GM15510 (cell line): ENCODE data around the gene PTCHD4.

ENCODE experiments used
- POLR2A ChIP-seq: IDR thresholded peaks from 3 replicates; pipeline ENCODE4 v1.6.1; 2011; ENCODE audit warnings: borderline replicate concordance; ENCODE audit not compliant: insufficient read length; ENCODE audit errors: extremely low read depth

The PTCHD4 gene

DNA sequence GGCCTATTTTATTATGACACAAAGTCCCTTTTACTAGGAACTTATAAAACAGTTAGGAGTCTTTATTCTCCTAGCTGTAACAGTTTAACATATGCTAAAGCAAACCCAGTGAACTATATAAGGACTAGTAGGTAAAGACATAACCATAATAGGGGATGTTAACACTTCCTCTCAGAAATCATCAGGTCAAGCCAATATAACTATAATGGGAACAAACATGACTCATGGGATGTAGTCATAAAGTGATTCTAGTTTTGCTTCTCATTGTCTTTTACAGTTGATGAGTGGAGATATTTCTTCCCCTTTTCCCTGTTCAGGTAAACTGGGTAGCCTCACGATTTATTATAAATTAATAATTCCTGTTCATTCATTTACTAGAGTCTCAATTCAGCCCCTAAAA, 9.7 kb downstream of the PTCHD4 start:
- TF ChIP-seq POLR2A: no peak

DNA sequence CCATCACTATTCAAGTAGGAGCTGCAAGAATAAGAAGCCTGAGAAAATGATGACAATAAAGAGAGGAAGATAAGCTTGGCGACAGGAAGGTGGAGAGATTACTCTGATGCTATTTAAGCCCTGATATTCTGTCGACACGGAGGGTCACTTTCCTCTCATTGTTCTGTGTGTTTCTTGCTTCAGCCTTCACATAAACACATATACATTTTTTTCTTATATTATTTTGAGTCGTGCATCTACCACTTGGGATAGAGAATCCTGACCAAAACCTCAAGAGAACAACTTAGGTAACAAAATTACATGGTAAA, 10.5 kb downstream of the PTCHD4 start:
- TF ChIP-seq POLR2A: no peak

DNA sequence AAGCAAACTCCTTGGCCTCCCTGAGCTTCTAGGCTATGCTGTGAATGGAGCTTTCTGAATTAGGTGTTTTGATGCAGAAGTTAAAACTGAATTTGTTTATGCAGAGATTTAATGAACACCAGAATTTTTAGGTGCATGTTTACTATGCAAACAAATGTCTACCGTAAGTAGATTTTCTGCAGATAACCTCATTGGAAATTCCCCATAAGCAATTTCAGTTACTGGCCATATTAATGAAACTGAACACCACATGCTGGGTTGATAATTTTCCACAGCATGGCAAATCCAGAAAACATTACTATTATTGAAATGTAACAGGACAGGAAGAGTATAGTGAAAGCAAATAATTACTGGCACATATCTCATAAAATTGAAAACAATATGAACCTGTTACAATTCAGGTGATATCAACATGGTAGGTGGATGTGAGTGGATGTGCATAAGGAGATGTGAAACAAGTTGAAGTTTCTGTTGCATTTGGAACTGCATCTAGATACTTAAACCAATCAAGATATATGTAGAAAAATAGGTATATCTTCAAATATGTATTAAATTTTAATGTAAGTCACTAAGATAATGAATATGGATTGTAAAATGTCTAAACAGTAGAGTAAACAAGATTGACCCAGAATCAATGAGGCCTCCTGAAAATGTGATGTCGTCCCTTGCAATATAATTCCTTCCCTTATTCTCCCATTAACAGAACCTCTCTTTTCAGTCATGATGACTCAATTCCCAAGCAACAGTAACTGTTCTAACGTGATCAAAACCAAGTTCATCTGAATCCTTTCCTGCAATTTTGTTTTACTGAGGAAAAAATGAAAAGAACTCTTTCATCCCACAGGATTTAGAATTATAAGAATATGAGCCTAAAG, 11.0 kb downstream of the PTCHD4 start:
- TF ChIP-seq POLR2A: no peak

DNA sequence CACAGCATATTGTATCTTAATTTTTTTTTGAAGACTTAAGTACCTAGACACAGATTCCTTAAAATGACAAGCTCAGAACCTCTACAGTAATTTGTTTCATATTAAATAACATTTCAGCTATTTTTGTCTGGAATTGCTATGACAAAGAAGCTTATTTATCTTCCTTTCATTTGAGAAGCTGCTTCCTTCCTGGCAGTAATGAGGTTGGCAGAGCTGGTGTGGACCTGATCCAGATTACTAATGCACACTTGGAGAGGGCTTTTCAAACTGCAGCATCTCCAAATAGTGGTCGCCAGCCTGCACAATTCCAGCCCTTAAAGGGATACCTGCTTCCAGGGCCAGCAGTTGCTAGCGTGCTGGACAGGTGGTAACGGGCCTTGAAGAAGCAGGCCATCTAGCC, 12.1 kb downstream of the PTCHD4 start:
- no peak for TF ChIP-seq POLR2A

DNA sequence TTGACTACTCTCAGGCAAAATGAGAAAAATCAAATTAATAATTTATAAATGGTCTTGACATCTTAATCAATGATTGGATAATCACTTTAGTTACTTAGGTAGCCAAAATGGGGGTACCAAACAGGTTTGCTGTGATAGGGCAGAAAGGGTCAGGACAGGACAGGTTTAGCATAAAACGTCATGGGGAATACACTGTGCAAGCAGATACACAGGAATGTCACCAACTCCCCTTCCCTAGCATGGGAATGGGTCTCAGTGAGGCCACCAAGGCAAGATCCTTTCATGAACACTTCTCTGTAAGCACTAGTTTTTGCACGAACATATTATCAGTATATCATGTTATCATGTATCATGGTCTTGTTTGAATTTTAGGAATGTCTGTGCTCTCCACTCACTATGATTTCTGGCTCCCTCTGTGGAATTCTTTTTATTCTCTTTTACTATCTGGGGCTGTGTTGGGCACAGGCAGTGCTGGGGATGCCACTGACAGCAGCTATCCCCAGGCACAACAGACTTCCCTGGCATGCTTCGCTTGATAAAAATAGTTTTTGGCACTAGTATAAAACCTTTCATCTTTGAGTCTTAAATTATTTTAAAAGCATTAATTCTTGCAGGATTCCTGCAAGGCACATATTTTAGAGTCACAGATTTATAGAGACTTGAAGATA, 18.3 kb downstream of the PTCHD4 start:
- no peak for TF ChIP-seq POLR2A

DNA sequence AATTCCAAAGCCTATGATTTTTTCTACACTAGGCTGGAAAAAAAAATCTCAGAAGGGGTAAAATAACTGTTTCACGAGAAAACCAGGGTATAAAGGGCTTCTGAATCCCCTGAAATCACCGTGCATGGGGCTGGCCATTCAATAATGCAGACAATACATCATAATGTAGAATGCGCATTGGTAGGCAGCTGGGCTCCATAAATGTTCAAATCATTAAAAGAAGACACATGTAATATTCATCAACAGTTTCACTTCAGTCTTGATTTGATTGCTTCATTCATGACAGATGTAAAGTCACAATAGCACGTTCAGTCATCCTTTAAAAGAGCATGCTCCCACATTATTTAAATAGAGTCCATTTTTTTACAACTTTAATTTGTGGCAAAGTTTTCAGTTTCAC, 20.5 kb downstream of the PTCHD4 start:
- no peak for TF ChIP-seq POLR2A

DNA sequence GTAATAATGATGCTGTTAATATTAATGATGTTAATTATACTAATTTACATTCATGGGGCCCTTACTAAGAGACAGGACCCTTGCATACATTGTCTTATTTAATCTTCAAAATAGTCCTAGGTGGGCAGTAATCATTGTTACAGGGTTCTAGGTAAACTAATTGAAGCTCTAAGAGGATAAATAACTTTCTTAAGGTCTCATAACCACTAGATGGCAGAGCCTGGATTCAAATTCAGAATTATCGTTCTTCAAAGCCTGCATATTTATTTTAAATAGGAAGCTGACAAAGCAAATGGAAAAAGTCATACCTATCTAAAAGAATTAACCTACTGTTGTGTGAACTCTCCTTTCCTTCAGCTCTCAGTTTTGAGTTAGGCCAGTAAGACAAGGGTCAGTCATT, 23.5 kb downstream of the PTCHD4 start:
- no peak for TF ChIP-seq POLR2A

DNA sequence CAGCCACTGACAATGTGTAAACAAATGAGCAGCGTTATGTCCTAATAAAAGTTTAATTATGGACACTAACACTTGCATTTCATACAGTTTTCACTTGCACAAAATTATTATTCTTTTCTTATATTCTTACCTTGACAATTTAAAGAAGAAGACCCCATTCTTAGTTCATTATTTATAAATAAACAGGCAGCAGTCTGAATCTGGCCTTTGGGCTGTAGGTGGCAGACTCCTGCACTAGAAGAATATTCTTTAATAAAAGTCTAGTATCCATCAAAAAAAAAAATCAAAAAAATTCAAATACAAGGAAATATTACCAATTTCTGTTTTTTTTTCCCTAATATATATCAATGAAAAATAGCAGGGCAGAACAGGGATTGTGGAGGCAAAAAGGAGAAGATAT, 24.8 kb downstream of the PTCHD4 start:
- no peak for TF ChIP-seq POLR2A

DNA sequence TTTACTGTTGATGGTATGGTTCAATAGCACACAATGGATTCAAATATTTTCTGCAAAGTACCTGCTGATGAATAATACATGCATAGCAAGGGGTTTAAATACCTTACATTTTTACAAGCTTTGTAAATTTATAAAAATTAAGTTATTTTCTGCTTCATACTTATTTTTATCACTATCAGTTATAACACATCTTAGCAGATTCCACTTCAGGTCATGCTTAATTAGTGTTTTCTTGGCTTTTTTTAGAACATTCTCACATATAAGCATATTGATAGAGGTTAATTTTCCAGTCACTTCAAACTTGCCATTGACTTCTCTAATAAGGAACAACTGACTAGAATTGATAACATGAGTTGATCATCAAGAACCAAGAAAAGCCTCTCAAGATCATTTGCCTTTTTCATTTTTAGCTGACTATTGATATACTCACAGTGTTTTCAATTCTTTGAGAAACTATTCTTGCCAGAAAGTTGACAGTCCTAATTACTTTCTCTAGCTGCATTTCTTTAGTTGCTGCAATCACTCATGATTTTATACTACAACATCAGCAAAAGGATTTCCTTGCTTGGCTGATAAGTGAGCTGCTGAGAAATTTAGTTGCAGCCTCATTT, 25.8 kb downstream of the PTCHD4 start:
- no peak for TF ChIP-seq POLR2A

DNA sequence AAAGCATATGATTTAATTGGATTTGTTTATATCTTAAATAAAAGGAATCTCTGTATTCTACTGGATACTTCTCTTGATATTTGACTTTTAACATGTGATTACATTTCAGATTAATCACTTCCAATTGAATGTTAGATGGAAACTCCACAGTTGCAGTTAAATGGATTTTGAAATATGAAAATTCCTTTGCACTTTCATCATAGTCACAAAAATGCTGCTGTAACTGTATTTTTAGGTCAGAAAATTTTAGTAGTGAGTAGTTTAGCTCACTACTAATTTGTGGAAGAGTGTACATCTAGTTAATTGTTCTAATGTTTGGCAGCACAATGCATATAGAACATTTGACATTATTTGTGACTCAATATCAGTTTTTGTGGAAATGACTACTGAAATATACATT, 26.8 kb downstream of the PTCHD4 start:
- TF ChIP-seq POLR2A: no peak

DNA sequence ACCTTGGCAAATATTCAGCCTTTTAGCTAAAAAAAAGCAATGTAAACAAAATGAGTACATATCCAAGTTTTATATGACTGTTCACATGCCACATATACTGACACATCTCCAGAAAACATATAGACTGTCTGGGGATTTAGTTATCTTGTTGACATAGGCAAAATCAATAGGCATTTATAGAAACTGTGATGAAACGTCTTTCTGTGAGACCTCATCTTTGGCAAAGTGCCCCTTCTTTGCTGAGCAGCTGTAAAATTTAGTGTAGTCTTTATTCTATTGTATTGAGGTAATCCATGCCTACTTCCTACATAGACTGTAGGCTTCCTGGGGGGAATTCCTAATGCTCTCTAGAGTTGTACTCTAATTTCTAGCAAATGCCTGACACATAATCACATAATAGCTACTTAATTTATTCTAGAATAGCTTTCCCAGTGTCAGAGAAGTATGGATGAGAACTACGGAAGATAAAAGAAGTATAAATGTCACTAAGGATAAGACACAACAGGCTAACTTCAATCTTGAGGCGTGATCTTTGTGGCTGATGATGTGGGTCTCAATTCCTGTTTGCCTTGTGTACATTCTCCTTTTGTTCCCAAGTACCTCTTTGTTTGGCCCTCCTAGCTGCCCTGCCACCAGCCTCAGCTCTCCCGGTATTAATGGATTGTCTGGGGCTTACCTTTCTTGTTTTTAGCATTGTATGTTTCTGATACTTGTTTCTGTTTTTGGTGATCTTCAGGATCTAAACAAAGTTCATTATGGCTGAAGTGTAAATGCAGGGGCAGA, 30.6 kb downstream of the PTCHD4 start:
- TF ChIP-seq POLR2A: no peak

DNA sequence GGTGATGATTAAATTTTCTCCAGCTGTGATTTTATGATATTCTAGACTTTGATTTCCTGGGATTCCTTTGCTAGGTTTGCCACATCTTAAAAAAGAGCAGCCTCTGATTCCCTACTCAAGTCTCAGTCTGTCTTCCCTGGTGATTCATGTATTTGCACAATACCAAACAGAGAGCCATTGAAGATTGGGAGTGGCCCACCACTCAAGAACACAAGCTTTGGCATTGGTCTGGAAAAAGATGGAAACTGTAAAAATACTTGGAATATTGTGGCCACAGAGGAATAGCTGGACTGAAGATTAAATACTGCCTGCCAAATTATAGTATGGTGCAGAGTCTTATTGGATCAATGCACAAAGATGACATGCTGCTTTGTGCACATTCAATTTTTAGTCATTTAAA, 32.9 kb downstream of the PTCHD4 start:
- no peak for TF ChIP-seq POLR2A

DNA sequence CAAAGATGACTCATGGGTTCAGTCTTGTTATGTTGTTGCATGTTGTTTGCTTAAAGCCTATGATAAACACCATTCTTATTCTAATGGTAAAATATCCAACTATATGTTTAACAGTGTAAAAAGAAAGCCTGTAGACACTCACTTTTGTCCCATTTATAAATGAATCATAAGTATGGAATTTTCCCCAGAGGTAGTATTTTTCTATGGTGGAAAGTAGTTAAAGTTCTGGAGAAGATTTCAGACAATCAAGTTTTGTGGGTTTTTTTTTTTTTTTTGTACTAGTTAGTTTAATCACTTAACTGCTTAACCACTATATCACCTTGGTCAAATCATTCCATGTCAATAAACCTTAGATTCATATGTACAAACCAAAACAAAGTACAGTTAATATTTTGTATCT, 35.8 kb downstream of the PTCHD4 start:
- no peak for TF ChIP-seq POLR2A

DNA sequence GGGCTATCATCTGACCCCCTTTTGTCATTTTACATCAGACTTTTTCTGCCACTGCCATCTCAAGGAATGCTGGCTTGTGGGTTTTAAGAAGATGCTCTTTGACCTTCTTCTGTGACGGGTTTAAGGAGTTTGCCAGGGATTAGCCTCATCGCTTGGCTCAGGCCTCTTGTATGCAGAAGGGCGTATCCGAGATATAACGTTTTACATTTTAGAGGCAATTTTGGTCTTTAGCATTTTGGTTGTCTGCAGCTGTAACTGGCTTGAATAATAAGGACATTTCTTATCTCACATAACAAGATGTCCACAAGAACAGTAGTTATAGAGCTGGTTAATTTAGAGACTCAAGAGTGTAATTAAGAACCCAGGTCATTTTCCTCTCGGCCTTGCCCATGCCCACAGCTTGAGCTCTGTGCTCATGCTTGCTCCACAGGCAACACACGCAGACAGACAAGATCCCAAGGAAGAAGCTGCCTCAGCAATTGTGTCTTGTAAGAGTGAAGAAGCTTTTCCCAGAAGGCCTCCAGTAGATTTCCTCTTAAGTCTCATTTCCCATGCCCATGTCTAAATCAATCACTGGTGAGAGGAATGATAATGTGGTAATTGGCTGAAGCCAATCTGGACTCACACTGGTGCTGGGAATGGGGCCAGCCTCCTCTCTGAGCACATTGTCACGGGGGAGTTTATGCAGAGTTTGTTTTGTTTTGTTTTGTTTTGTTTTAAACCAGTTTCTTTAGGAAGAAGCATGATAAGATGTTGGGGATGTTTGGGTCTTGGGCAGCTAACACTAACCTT, 36.8 kb downstream of the PTCHD4 start:
- no peak for TF ChIP-seq POLR2A
